Mesendoderm (in vitro differentiated cells): Measurements from ENCODE around the gene TSHZ2.

Experiments used
- DNase-seq: peaks from one replicate; pipeline ENCODE4 v3.0.0; 2013
- H2AK5ac ChIP-seq: 2 replicates; pipeline ENCODE4 v1.6.1; 2013; ENCODE audit warnings: low read length, inconsistent platforms
- H2BK120ac ChIP-seq: 2 replicates; pipeline ENCODE4 v1.6.1; 2013; ENCODE audit warnings: low read depth, mild to moderate bottlenecking, low read length, moderate library complexity, mixed read lengths
- H2BK15ac ChIP-seq: replicated peaks from 2 replicates; pipeline ENCODE4 v1.6.1; 2013; ENCODE audit warnings: low read depth, mild to moderate bottlenecking, moderate library complexity
- H2BK5ac ChIP-seq: 2 replicates; pipeline ENCODE4 v1.6.1; 2013; ENCODE audit warnings: low read length, inconsistent platforms
- H3K18ac ChIP-seq: 2 replicates; pipeline ENCODE4 v1.6.1; 2013; ENCODE audit warnings: mild to moderate bottlenecking, low read length, mixed read lengths
- H3K23ac ChIP-seq: one replicate; pipeline ENCODE4 v1.6.1; 2013; ENCODE audit warnings: low read length
- H3K27ac ChIP-seq: 2 replicates; pipeline ENCODE4 v1.5.1; 2013; ENCODE audit warnings: low read depth, mild to moderate bottlenecking, inconsistent platforms, low read length, moderate library complexity
- H3K27me3 ChIP-seq: 2 replicates; pipeline ENCODE4 v1.6.1; 2013; ENCODE audit warnings: low read length, control low read depth, mild to moderate bottlenecking, inconsistent platforms; ENCODE audit not compliant: insufficient read depth, poor library complexity
- H3K36me3 ChIP-seq: 2 replicates; pipeline ENCODE4 v1.6.1; 2013; ENCODE audit warnings: low read length, inconsistent platforms; ENCODE audit not compliant: control insufficient read depth, insufficient read depth
- H3K4ac ChIP-seq: one replicate; pipeline ENCODE4 v1.6.1; 2013; ENCODE audit warnings: low read depth, mild to moderate bottlenecking, low read length, moderate library complexity
- H3K4me1 ChIP-seq: 2 replicates; pipeline ENCODE4 v1.6.1; 2013; ENCODE audit warnings: low read depth, low read length, inconsistent platforms; ENCODE audit not compliant: control insufficient read depth
- H3K4me2 ChIP-seq: 2 replicates; pipeline ENCODE4 v1.6.1; 2013; ENCODE audit warnings: low read length
- H3K4me3 ChIP-seq: 2 replicates; pipeline ENCODE4 v1.5.1; 2013; ENCODE audit warnings: mild to moderate bottlenecking, low read length
- H3K56ac ChIP-seq: one replicate; pipeline ENCODE4 v1.6.1; 2013; ENCODE audit warnings: low read length
- H3K79me1 ChIP-seq: 2 replicates; pipeline ENCODE4 v1.6.1; 2013; ENCODE audit warnings: low read length, inconsistent platforms
- H3K79me2 ChIP-seq: 2 replicates; pipeline ENCODE4 v1.6.1; 2013; ENCODE audit warnings: mild to moderate bottlenecking, low read length; ENCODE audit not compliant: control insufficient read depth, insufficient read depth
- H3K9ac ChIP-seq: 2 replicates; pipeline ENCODE4 v1.6.1; 2013; ENCODE audit warnings: low read length, inconsistent platforms
- H4K5ac ChIP-seq: one replicate; pipeline ENCODE4 v1.6.1; 2013; ENCODE audit warnings: low read length
- H4K8ac ChIP-seq: one replicate; pipeline ENCODE4 v1.6.1; 2013; ENCODE audit warnings: low read depth, mild to moderate bottlenecking, control low read depth, low read length, moderate library complexity
- WGBS: extraction: QIAGEN DNeasy Blood & Tissue Kit; methylation state at CpG from one replicate; pipeline ENCODE4 v1.1.7; 2013; ENCODE audit warnings: low lambda C conversion rate, missing lambda C conversion rate; ENCODE audit not compliant: insufficient coverage; ENCODE audit errors: extremely low coverage; 5-methylcytosine and 5-hydroxymethylcytosine counted together

The TSHZ2 gene

DNA sequence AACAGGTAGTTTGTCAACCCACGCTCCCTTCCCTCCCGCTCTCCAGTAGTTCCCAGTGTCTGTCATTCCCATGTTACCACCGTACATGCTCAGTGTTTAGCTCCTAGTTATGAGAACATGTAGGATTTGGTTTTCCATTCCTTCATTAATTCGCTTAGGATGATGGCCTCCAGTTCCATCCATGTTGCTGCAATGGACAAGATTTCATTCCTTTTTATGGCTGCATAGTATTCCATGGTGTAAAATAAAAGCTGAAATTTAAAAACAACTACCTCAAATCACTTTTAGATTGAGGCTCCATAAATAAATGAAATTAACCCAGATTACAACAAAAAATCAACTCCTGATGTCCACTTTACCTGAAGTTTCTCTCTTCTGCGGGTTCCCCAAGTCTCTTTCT is 430.9 kb downstream of the TSHZ2 start:
- no peak for DNase-seq
- H3K18ac ChIP-seq, result no peak overlapping the region
- no peak overlapping the region for H2AK5ac ChIP-seq
- no peaks in the 10 kb centered on the region for H3K79me2 ChIP-seq
- H4K5ac ChIP-seq, result no peak overlapping the region
- no peaks in the 10 kb centered on the region for H3K4me1 ChIP-seq
- H3K56ac ChIP-seq, result no peak overlapping the region
- no peak overlapping the region for H2BK5ac ChIP-seq
- WGBS, result no CpG with 5 or more reads among the region's 5 CpGs
- H4K8ac ChIP-seq, result no peak overlapping the region
- H2BK15ac ChIP-seq, result no peak overlapping the region
- H3K9ac ChIP-seq, result no peak overlapping the region
- no peak overlapping the region for H2BK120ac ChIP-seq
- no peaks in the 10 kb centered on the region for H3K36me3 ChIP-seq
- H3K79me1 ChIP-seq, result no peaks in the 10 kb centered on the region
- H3K4me2 ChIP-seq, result no peak overlapping the region
- H3K4ac ChIP-seq, result no peak overlapping the region
- H3K4me3 ChIP-seq, result no peak overlapping the region
- no peak overlapping the region for H3K27ac ChIP-seq
- no peak overlapping the region for H3K23ac ChIP-seq
- H3K27me3 ChIP-seq, result no peaks in the 10 kb centered on the region

DNA sequence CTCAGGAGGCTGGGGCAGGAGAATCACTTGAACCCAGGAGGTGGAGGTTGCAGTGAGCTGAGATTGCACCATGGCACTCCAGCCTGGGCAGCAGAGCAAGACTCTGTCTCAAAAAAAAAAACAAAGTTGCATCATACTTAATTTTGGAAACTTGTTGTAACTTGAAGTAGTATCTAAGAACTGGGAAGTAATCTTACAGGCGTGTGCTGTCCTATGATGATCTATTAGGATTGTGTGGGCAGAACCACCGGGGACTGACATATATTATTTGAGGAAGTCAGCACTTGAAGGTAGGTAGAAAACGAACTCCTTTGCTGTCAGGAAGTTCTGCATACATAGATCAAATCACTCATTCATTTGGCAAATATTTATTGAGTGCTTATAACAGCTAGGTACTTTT is 433.0 kb downstream of the TSHZ2 start:
- WGBS, result no CpG with 5 or more reads among the region's 3 CpGs
- no peak for DNase-seq
- no peaks in the 10 kb centered on the region for H3K4me1 ChIP-seq
- no peak overlapping the region for H3K4me3 ChIP-seq
- H3K27me3 ChIP-seq, result no peaks in the 10 kb centered on the region
- no peak overlapping the region for H3K4ac ChIP-seq
- H2BK15ac ChIP-seq, result no peak overlapping the region
- H3K79me2 ChIP-seq, result no peaks in the 10 kb centered on the region
- H3K9ac ChIP-seq, result no peak overlapping the region
- no peak overlapping the region for H4K8ac ChIP-seq
- H3K27ac ChIP-seq, result no peak overlapping the region
- no peak overlapping the region for H3K23ac ChIP-seq
- no peaks in the 10 kb centered on the region for H3K36me3 ChIP-seq
- no peak overlapping the region for H2BK5ac ChIP-seq
- H3K79me1 ChIP-seq, result no peaks in the 10 kb centered on the region
- H3K56ac ChIP-seq, result no peak overlapping the region
- H3K4me2 ChIP-seq, result no peak overlapping the region
- H2BK120ac ChIP-seq, result no peak overlapping the region
- H2AK5ac ChIP-seq, result no peak overlapping the region
- H4K5ac ChIP-seq, result no peak overlapping the region
- no peak overlapping the region for H3K18ac ChIP-seq

- no peaks in the 10 kb centered on the region for H3K4me1 ChIP-seq
- no peaks in the 10 kb centered on the region for H3K36me3 ChIP-seq
- no peak overlapping the region for H3K4me2 ChIP-seq
- no peak overlapping the region for H4K5ac ChIP-seq
- H3K23ac ChIP-seq, result no peak overlapping the region
- H3K79me2 ChIP-seq, result no peaks in the 10 kb centered on the region
- no peaks in the 10 kb centered on the region for H3K27me3 ChIP-seq
- no peaks in the 10 kb centered on the region for H3K79me1 ChIP-seq
- no peak overlapping the region for H3K27ac ChIP-seq
- H3K4ac ChIP-seq, result no peak overlapping the region
- H3K4me3 ChIP-seq, result no peak overlapping the region
- no peak overlapping the region for H2BK5ac ChIP-seq
- H2BK120ac ChIP-seq, result no peak overlapping the region
- H3K18ac ChIP-seq, result no peak overlapping the region
- H4K8ac ChIP-seq, result no peak overlapping the region
- no peak overlapping the region for H3K9ac ChIP-seq
- no peak for DNase-seq
- H2AK5ac ChIP-seq, result no peak overlapping the region
- H2BK15ac ChIP-seq, result no peak overlapping the region
- no CpG with 5 or more reads among the region's 3 CpGs for WGBS
- H3K56ac ChIP-seq, result no peak overlapping the region
Observed at GRCh38 chr20:53406580-53406979, 434.4 kb downstream of the TSHZ2 start.

DNA sequence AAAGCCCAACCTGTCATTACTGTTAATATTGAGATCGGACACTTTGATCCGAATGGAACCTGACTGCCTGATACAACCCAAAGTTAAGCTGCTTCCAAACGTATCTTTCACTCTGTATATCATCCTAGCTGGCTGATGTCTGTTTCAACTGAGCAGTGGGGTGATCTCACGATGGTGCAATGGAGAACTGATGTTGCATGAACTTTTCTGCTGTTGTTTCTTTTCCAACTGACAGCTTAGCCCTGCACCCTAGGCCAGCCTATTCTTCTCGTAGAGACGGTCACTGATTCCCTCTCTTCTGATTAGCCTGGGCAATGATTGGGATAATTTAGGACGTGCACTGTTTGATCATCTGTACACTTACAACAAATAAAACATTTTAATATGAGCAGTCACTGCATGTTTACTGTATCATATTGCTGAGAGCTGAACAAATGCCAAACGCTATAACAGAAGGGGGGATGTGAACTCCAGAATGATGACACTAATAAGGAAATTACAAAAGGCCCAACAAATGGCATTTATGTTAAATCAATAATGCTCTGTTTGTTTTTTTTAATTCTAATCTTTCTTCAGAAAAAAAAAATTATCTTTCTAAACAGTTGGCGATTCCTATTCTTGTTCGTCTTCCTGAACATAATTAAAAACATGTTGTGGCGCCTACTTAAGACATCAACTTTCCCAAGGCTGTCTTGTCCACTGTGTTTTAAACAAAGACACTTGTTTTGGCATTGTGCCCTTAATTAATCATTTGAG is 436.7 kb downstream of the TSHZ2 start:
- no peak overlapping the region for H2AK5ac ChIP-seq
- H2BK120ac ChIP-seq, result no peak overlapping the region
- no peak overlapping the region for H3K27ac ChIP-seq
- H3K79me2 ChIP-seq, result no peaks in the 10 kb centered on the region
- no peak overlapping the region for H3K4me3 ChIP-seq
- H3K36me3 ChIP-seq, result no peaks in the 10 kb centered on the region
- H4K8ac ChIP-seq, result no peak overlapping the region
- H3K9ac ChIP-seq, result no peak overlapping the region
- H3K79me1 ChIP-seq, result no peaks in the 10 kb centered on the region
- no peak overlapping the region for H3K4me2 ChIP-seq
- WGBS, result no CpG with 5 or more reads among the region's 11 CpGs
- H3K27me3 ChIP-seq, result no peaks in the 10 kb centered on the region
- H3K4ac ChIP-seq, result no peak overlapping the region
- no peak for DNase-seq
- no peak overlapping the region for H4K5ac ChIP-seq
- no peak overlapping the region for H3K23ac ChIP-seq
- H3K4me1 ChIP-seq, result no peaks in the 10 kb centered on the region
- H3K18ac ChIP-seq, result no peak overlapping the region
- no peak overlapping the region for H3K56ac ChIP-seq
- H2BK5ac ChIP-seq, result no peak overlapping the region
- H2BK15ac ChIP-seq, result no peak overlapping the region

DNA sequence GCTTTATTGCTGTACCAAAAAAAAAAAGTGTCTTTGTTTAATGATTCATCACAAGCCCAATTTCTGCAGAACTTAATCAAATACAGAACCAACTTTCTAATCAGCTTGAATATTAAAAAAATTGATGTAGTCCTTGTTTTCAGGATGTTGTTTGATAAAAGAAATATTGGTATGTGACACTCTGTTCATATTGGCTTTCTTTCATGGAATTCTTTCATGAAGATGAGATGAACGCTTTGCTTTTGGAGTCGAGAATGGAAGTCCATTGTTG is 437.2 kb downstream of the TSHZ2 start:
- H3K4ac ChIP-seq, result no peak overlapping the region
- H2BK15ac ChIP-seq, result no peak overlapping the region
- H2BK120ac ChIP-seq, result no peak overlapping the region

DNA sequence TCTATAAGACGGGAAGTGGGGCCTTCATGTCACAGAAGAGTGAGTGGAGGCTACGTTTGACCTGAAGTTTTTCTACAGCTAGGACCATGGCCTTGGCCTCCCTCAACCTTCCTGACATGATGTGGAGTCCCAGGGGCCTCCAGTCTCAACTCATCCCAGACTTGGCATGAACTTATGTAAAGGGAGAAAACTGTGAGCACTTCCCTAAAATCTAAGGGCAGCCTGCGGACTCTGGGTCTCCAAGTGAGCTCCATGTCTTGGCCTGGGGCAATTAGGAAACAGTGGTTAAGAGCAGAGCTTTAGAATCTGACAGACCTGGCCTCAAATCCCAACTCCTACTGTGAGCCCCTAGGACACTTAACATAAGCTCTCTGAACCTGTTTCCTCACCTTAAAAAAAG is 439.0 kb downstream of the TSHZ2 start:
- no CpG with 5 or more reads among the region's 3 CpGs for WGBS
- Histone ChIP-seq H3K4me2 (no peak overlapping the region), H4K8ac (no peak overlapping the region), H3K56ac (no peak overlapping the region), H4K5ac (no peak overlapping the region), H2BK15ac (no peak overlapping the region), H3K27me3 (no peaks in the 10 kb centered on the region), H3K18ac (no peak overlapping the region), H3K79me1 (no peaks in the 10 kb centered on the region), H3K4me3 (no peak overlapping the region), H3K23ac (no peak overlapping the region), H2BK120ac (no peak overlapping the region), H2BK5ac (no peak overlapping the region), H3K4ac (no peak overlapping the region), H3K9ac (no peak overlapping the region), H3K4me1 (no peaks in the 10 kb centered on the region), H3K36me3 (no peaks in the 10 kb centered on the region), H3K79me2 (no peaks in the 10 kb centered on the region), H2AK5ac (no peak overlapping the region), H3K27ac (no peak overlapping the region)
- no peak for DNase-seq

More for the DNA sequence above, 437.2 kb downstream of the TSHZ2 start:
- DNase-seq, result no peak
- H3K36me3 ChIP-seq, result no peaks in the 10 kb centered on the region
- H3K4me3 ChIP-seq, result no peak overlapping the region
- no CpG with 5 or more reads among the region's 2 CpGs for WGBS
- no peak overlapping the region for H3K4me2 ChIP-seq
- no peaks in the 10 kb centered on the region for H3K27me3 ChIP-seq
- H4K8ac ChIP-seq, result no peak overlapping the region
- no peak overlapping the region for H4K5ac ChIP-seq
- H3K18ac ChIP-seq, result no peak overlapping the region
- no peaks in the 10 kb centered on the region for H3K79me2 ChIP-seq
- H3K9ac ChIP-seq, result no peak overlapping the region
- H3K27ac ChIP-seq, result no peak overlapping the region
- H3K56ac ChIP-seq, result no peak overlapping the region
- no peaks in the 10 kb centered on the region for H3K4me1 ChIP-seq
- H2BK5ac ChIP-seq, result no peak overlapping the region
- no peaks in the 10 kb centered on the region for H3K79me1 ChIP-seq
- H3K23ac ChIP-seq, result no peak overlapping the region
- H2AK5ac ChIP-seq, result no peak overlapping the region
